Measurements from ENCODE around the gene PPFIA4.

DNA sequence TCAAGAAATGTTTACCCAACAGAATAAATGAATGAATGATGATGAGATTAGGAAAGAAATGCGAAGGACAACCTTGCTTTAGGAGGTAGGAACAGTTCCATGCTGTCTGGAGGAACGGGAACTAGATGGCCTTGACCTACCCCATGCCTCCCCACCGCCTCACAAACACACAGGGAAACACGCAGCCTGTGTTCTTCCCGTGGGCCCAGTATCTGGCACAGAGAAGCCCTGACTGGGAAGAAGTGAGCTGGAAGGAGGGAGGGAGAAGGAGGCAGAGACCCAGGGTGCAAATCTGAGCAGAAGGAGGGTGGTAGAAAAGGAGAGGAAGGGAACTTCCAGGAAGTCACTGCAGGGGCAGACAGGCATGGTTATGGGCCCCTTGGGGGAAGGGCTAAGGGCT is 97.7 kb downstream of the PPFIA4 start:
- no peak for TF ChIP-seq POLR2A (IDR thresholded peaks at IDR 0.05; ENCODE audit: low read depth, low read length)
- no peak for TF ChIP-seq SPI1 (IDR thresholded peaks at IDR 0.05; ENCODE audit: low read depth, low read length)
- no peak for TF ChIP-seq TAF1 (IDR thresholded peaks at IDR 0.05; ENCODE audit: low read depth, low read length)
- TF ChIP-seq PAX5 (IDR thresholded peaks at IDR 0.05; ENCODE audit: insufficient read depth, low read length, severe bottlenecking), result no peak
- TF ChIP-seq POLR2AphosphoS5 (IDR thresholded peaks at IDR 0.05; ENCODE audit: low read depth, low read length), result no peak
